ENCODE results near the gene ZFR2.
"Not testable (repeated sequence)": the region's sequence is repeated elsewhere in the genome, so short reads cannot be mapped to it uniquely, and the experiment has no call there.

DNA sequence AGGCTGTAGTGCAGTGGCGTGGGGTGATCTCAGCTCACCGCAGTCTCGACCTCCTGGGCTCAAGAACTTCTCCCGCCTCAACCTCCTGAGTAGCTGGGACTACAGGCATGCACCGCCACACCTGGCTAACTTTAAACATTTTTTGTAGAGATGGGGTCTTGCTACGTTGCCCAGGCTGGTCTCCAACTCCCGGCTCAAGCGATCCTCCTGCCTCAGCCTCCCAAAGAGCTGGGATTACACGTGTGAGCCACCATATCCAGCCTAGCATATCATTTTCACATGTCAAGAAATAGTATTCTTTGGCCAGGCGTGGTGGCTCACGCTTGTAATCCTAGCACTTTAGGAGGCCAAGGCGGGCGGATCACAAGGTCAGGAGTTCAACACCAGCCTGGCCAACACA is 110.5 kb downstream of the ZFR2 start:
- TF ChIP-seq, protein P1, sequence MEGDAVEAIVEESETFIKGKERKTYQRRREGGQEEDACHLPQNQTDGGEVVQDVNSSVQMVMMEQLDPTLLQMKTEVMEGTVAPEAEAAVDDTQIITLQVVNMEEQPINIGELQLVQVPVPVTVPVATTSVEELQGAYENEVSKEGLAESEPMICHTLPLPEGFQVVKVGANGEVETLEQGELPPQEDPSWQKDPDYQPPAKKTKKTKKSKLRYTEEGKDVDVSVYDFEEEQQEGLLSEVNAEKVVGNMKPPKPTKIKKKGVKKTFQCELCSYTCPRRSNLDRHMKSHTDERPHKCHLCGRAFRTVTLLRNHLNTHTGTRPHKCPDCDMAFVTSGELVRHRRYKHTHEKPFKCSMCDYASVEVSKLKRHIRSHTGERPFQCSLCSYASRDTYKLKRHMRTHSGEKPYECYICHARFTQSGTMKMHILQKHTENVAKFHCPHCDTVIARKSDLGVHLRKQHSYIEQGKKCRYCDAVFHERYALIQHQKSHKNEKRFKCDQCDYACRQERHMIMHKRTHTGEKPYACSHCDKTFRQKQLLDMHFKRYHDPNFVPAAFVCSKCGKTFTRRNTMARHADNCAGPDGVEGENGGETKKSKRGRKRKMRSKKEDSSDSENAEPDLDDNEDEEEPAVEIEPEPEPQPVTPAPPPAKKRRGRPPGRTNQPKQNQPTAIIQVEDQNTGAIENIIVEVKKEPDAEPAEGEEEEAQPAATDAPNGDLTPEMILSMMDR (conservative IDR thresholded peaks at IDR 0.05; ENCODE audit: low read depth, low read length): not testable (repeated sequence)
- not testable (repeated sequence) for TF ChIP-seq EZH2 (IDR thresholded peaks at IDR 0.05; ENCODE audit: borderline replicate concordance, low read depth, low read length, poor library complexity, severe bottlenecking)
